SK-N-SH (cell line): ENCODE results near the gene PARP8. TPM values are rescaled to one million over a fixed set of nuclear protein-coding genes. Genes with fewer than 3 reads are reported as not detected.

Source experiments
- CTCF ChIA-PET: fragments of 300-600, 350-600 bp; formaldehyde crosslinking; extraction: SDS; loops from one replicate; lab custom pipeline; 2021; lab: Yijun Ruan, JAX
- POLR2A ChIA-PET: fragments of 350-600 bp; sonication (Branson Sonifier 250); formaldehyde crosslinking; extraction: SDS; loops from one replicate; lab custom pipeline; 2020; ENCODE audit warnings: antibody characterized with exemption, inconsistent platforms; lab: Yijun Ruan, JAX
- DNase-seq: peaks from one replicate; pipeline ENCODE4 v3.0.0; 2012
- H2AFZ ChIP-seq: fragments of 200-600 bp; sonication (generic); 2 replicates; pipeline ENCODE4 v1.8.1; 2016; ENCODE audit warnings: antibody characterized with exemption, mild to moderate bottlenecking, low read depth
- H3F3A ChIP-seq: fragments of 200-600 bp; sonication (generic); replicated peaks from 2 replicates; pipeline ENCODE3; 2016; ENCODE audit warnings: antibody characterized with exemption, mild to moderate bottlenecking; ENCODE audit not compliant: insufficient read depth
- H3K27ac ChIP-seq, 2 experiments: fragments of 200-500 bp in 1 of 2; fragments of 200-600 bp in 1 of 2; sonication (Bioruptor generic) in 1 of 2; sonication (generic), shearing (Covaris generic) in 1 of 2; 2 replicates each; pipeline versions ENCODE4 v1.5.1 to v1.6.1; 2014 to 2016; ENCODE audit warnings: low read depth in 2 of 2, inconsistent platforms in 1 of 2, low read length in 1 of 2, mild to moderate bottlenecking in 1 of 2, mixed read lengths in 1 of 2
- H3K27me3 ChIP-seq: fragments of 200-600 bp; sonication (generic), shearing (Covaris generic); 2 replicates; pipeline ENCODE4 v1.6.1; 2016; ENCODE audit warnings: mixed run types; ENCODE audit not compliant: insufficient read depth
- H3K36me3 ChIP-seq, 2 experiments: fragments of 200-500 bp in 1 of 2; fragments of 200-600 bp in 1 of 2; sonication (Bioruptor generic) in 1 of 2; sonication (generic) in 1 of 2; replicated peaks in 1 of 2; 2 replicates each; pipeline versions ENCODE3 to v1.5.1; 2014 to 2016; ENCODE audit warnings: low read length in 1 of 2, mild to moderate bottlenecking in 1 of 2; ENCODE audit not compliant: insufficient read depth in 2 of 2, control insufficient read depth in 1 of 2
- H3K4me1 ChIP-seq, 2 experiments: fragments of 200-500 bp in 1 of 2; fragments of 200-600 bp in 1 of 2; sonication (Bioruptor generic) in 1 of 2; sonication (generic), shearing (Covaris generic) in 1 of 2; 2 replicates each; pipeline versions ENCODE4 v1.5.1 to v1.6.1; 2014 to 2016; ENCODE audit warnings: low read depth in 1 of 2, low read length in 1 of 2, mixed run types in 1 of 2; ENCODE audit not compliant: insufficient read depth in 2 of 2, control insufficient read depth in 1 of 2
- H3K4me2 ChIP-seq: fragments of 200-600 bp; sonication (generic), shearing (Covaris generic); 2 replicates; pipeline ENCODE4 v1.6.1; 2017; ENCODE audit warnings: mixed run types
- H3K4me3 ChIP-seq, 2 experiments: fragments of 200-500 bp in 1 of 2; fragments of 200-600 bp in 1 of 2; sonication (Bioruptor generic) in 1 of 2; sonication (generic), shearing (Covaris generic) in 1 of 2; 2 replicates each; pipeline versions ENCODE4 v1.5.1 to v1.8.1; 2014 to 2016; ENCODE audit warnings: low read depth in 2 of 2, inconsistent platforms in 1 of 2, low read length in 1 of 2, mild to moderate bottlenecking in 1 of 2, mixed read lengths in 1 of 2, moderate library complexity in 1 of 2
- H3K79me2 ChIP-seq: fragments of 200-600 bp; sonication (generic); 2 replicates; pipeline ENCODE4 v1.8.1; 2017; ENCODE audit warnings: mild to moderate bottlenecking; ENCODE audit not compliant: insufficient read depth
- H3K9ac ChIP-seq: fragments of 200-600 bp; sonication (generic); 2 replicates; pipeline ENCODE4 v1.6.1; 2017; ENCODE audit warnings: mixed run types
- H3K9me2 ChIP-seq: fragments of 200-600 bp; sonication (generic); 2 replicates; pipeline ENCODE4 v1.6.1; 2017; ENCODE audit warnings: mixed run types
- H3K9me3 ChIP-seq: fragments of 200-600 bp; sonication (generic); 2 replicates; pipeline ENCODE4 v1.6.1; 2017; ENCODE audit warnings: mixed run types, mild to moderate bottlenecking, moderate library complexity
- H4K20me1 ChIP-seq: fragments of 200-600 bp; sonication (generic); 2 replicates; pipeline ENCODE4 v1.6.1; 2017; ENCODE audit warnings: mild to moderate bottlenecking, mixed run types; ENCODE audit not compliant: insufficient read depth
- CHD2 ChIP-seq: fragments of 150-350 bp; IDR thresholded peaks from 2 replicates; pipeline ENCODE4 v1.6.1; 2018; ENCODE audit warnings: low read length; ENCODE audit not compliant: partially characterized antibody
- EP300 ChIP-seq, 2 experiments: IDR thresholded peaks; 2 replicates each; pipeline versions ENCODE4 v1.4.0 to v1.6.1; 2012; ENCODE audit warnings: borderline replicate concordance in 1 of 2, low read depth in 1 of 2, low read length in 1 of 2
- EZH2phosphoT487 ChIP-seq: fragments of 200-600 bp; sonication (generic); IDR thresholded peaks from 2 replicates; pipeline ENCODE4 v1.6.1; 2017; ENCODE audit warnings: low read depth, mixed run types, mild to moderate bottlenecking, antibody characterized with exemption, moderate library complexity, borderline replicate concordance
- FOSL2 ChIP-seq: IDR thresholded peaks from 2 replicates; pipeline ENCODE4 v1.4.0; 2012; ENCODE audit warnings: low read depth, mild to moderate bottlenecking, moderate library complexity, borderline replicate concordance
- FOXJ3 ChIP-seq: sonication (generic); formaldehyde crosslinking; IDR thresholded peaks from 2 replicates; pipeline ENCODE4 v1.5.1; 2020; ENCODE audit warnings: mild to moderate bottlenecking, missing genetic modification reagents
- GATA2 ChIP-seq: sonication (generic); formaldehyde crosslinking; IDR thresholded peaks from 2 replicates; pipeline ENCODE4 v1.5.0; 2020; ENCODE audit warnings: mild to moderate bottlenecking, missing genetic modification reagents
- MXI1 ChIP-seq: IDR thresholded peaks from 2 replicates; pipeline ENCODE4 v1.6.1; 2012; ENCODE audit warnings: mild to moderate bottlenecking, low read depth, low read length, improper control_type of control experiment
- NFIC ChIP-seq: IDR thresholded peaks from 2 replicates; pipeline ENCODE4 v1.4.0; 2012; ENCODE audit warnings: borderline replicate concordance
- NRF1 ChIP-seq: IDR thresholded peaks from 2 replicates; pipeline ENCODE4 v1.6.1; 2012; ENCODE audit warnings: low read depth, mild to moderate bottlenecking, low read length
- RAD21 ChIP-seq: IDR thresholded peaks from 2 replicates; pipeline ENCODE4 v1.6.1; 2012; ENCODE audit warnings: mild to moderate bottlenecking, low read length
- RCOR1 ChIP-seq: fragments of 150-350 bp; IDR thresholded peaks from 2 replicates; pipeline ENCODE4 v1.6.1; 2017; ENCODE audit warnings: antibody characterized with exemption, low read length
- SIN3A ChIP-seq: IDR thresholded peaks from 2 replicates; pipeline ENCODE4 v1.6.1; 2012; ENCODE audit warnings: low read depth, mild to moderate bottlenecking, low read length, moderate library complexity, borderline replicate concordance
- SMC3 ChIP-seq: IDR thresholded peaks from 2 replicates; pipeline ENCODE4 v1.6.1; 2012; ENCODE audit warnings: low read depth, low read length, improper control_type of control experiment
- TCF12 ChIP-seq: IDR thresholded peaks from 2 replicates; pipeline ENCODE4 v1.4.0; 2012
- WGBS: methylation state at CpG from one replicate; pipeline ENCODE4 v1.1.6; 2017; ENCODE audit warnings: low lambda C conversion rate; 5-methylcytosine and 5-hydroxymethylcytosine counted together
- polyA plus RNA-seq, 3 experiments: library from polyadenylated mRNA; depleted of rRNA; stranded (reverse); fragments of >200 nt; gene quantifications; 2 replicates each; pipeline ENCODE4 v1.2.3, GENCODE V29; 2012
- TF ChIP-seq, protein P1 (sequence below): IDR thresholded peaks from 2 replicates; pipeline ENCODE4 v1.4.0; 2012; ENCODE audit warnings: low read depth, borderline replicate concordance
- TF ChIP-seq, protein P2 (sequence below): fragments of 200-600 bp; sonication (generic); IDR thresholded peaks from 2 replicates; pipeline ENCODE4 v1.6.1; 2017; ENCODE audit warnings: antibody characterized with exemption, mild to moderate bottlenecking, moderate library complexity
- TF ChIP-seq, protein P3 (sequence below): fragments of 150-350 bp; IDR thresholded peaks from 2 replicates; pipeline ENCODE4 v1.6.1; 2016; ENCODE audit warnings: mild to moderate bottlenecking, low read depth, low read length
- TF ChIP-seq, protein P4 (sequence below): fragments of 150-350 bp; IDR thresholded peaks from 2 replicates; pipeline ENCODE4 v1.6.1; 2017; ENCODE audit warnings: antibody characterized with exemption, low read length, low read depth, borderline replicate concordance

PARP8 gene
- polyA plus RNA-seq, 1 of the 3 experiments (the other 2 are of a cell fraction), result 6.2 TPM

DNA sequence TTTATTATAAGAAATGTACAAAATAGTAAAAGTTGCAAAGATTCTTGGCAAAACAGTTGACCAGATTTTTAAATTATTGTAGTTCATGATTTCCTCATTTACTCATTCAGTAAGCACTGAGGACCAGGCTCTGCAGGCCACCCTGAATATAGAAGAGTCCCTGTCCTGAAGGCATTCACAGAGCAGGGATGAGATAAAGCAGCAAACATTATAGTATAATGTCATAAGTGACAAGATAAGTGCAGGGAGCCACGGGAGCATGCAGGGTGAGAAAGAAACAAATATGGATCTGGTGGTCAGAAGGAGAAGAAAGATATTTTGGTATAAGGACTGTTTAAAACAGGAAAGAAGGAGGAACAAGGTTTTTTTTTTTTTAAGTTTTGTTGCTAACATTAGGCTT is 46.0 kb downstream of the PARP8 start:
- POLR2A ChIA-PET, result no interaction called here
- no peaks in the 10 kb centered on the region for H3K27me3 ChIP-seq
- H3K4me1 ChIP-seq, result peaks cover 0 to 15% of the 10 kb centered on the region in 2 experiments; a peak in 2 of 4 replicates
- H4K20me1 ChIP-seq, result no peaks in the 10 kb centered on the region
- H3K4me3 ChIP-seq, result no peak overlapping the region
- no peak overlapping the region for H3K4me2 ChIP-seq
- H3K27ac ChIP-seq, result no peak overlapping the region; a peak in 1 of 4 replicates
- no peaks in the 10 kb centered on the region for H3K36me3 ChIP-seq
- CTCF ChIA-PET, result no interaction called here
- no peaks in the 10 kb centered on the region for H3F3A ChIP-seq
- DNase-seq, result peak; percentile 44
- H3K9ac ChIP-seq, result no peak overlapping the region
- TF ChIP-seq CHD2 (peak; percentile 47), EP300 (IDR thresholded peaks at IDR 0.05; ENCODE audit: borderline replicate concordance in 1 of 2, low read depth in 1 of 2, low read length in 1 of 2) (peak in 1 of 2 experiments; percentile 76; a peak in 1 of 4 replicates), GATA2 (peak; percentile 93), MXI1 (peak; percentile 38; the same call in 1 of the 2 replicates), NFIC (no peak), FOXJ3 (CRISPR knock-in tag) (peak; percentile 66), RCOR1 (peak; percentile 85)
- TF ChIP-seq, protein P1, sequence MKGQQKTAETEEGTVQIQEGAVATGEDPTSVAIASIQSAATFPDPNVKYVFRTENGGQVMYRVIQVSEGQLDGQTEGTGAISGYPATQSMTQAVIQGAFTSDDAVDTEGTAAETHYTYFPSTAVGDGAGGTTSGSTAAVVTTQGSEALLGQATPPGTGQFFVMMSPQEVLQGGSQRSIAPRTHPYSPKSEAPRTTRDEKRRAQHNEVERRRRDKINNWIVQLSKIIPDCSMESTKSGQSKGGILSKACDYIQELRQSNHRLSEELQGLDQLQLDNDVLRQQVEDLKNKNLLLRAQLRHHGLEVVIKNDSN, result no peak
- H3K79me2 ChIP-seq, result 0 out of 2 replicates have a peak, but pooled peaks cover 7% of the 10 kb centered on the region
- H3K9me2 ChIP-seq, result no peaks in the 10 kb centered on the region
- H3K9me3 ChIP-seq, result no peaks in the 10 kb centered on the region
- H2AFZ ChIP-seq, result no peak overlapping the region
- WGBS, result 39% methylated on average over 1 of the region's 1 CpG

DNA sequence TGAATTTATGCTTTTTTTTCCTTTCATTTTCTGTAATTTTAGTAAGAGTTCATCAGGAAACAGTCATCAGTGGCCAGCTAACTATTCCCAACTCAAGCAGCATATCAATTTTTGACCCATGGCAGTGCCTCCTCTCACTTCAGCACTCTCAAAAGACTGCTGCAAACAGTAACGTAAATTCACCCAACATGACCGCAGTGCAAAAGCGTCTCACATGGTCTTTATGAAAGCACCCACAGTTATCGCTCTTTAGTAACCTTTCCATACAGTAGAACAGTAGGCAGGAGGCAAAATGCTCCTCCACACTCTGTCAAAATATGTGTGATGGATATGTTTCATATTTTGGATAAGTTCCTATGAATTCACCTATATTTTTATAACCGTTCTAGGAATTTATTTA is 48.6 kb downstream of the PARP8 start:
- POLR2A ChIA-PET, result no interaction called here
- Histone ChIP-seq H3K4me2 (no peak overlapping the region), H3K79me2 (0 out of 2 replicates have a peak, but pooled peaks cover 7% of the 10 kb centered on the region), H3K9me3 (no peaks in the 10 kb centered on the region), H3K9ac (no peak overlapping the region), H4K20me1 (no peaks in the 10 kb centered on the region), H3K4me3 (no peak overlapping the region), H3K27ac (no peak overlapping the region), H3K36me3 (no peaks in the 10 kb centered on the region), H3K27me3 (no peaks in the 10 kb centered on the region), H2AFZ (no peak overlapping the region), H3F3A (no peaks in the 10 kb centered on the region), H3K9me2 (no peaks in the 10 kb centered on the region), H3K4me1 (peaks cover 0 to 15% of the 10 kb centered on the region in 2 experiments; a peak in 2 of 4 replicates)
- 87% methylated on average over 5 of the region's 5 CpGs for WGBS
- DNase-seq, result no peak
- CTCF ChIA-PET, result interaction anchor here (0.8 to 0.9 kb wide), 2 partner anchors 22 to 36 kb away, joined by 3 to 4 read pairs; no protein-coding TSS in a partner anchor
- TF ChIP-seq, protein P2, sequence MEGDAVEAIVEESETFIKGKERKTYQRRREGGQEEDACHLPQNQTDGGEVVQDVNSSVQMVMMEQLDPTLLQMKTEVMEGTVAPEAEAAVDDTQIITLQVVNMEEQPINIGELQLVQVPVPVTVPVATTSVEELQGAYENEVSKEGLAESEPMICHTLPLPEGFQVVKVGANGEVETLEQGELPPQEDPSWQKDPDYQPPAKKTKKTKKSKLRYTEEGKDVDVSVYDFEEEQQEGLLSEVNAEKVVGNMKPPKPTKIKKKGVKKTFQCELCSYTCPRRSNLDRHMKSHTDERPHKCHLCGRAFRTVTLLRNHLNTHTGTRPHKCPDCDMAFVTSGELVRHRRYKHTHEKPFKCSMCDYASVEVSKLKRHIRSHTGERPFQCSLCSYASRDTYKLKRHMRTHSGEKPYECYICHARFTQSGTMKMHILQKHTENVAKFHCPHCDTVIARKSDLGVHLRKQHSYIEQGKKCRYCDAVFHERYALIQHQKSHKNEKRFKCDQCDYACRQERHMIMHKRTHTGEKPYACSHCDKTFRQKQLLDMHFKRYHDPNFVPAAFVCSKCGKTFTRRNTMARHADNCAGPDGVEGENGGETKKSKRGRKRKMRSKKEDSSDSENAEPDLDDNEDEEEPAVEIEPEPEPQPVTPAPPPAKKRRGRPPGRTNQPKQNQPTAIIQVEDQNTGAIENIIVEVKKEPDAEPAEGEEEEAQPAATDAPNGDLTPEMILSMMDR, result no peak
- TF ChIP-seq, protein P1, result no peak
- TF ChIP-seq, protein P3, sequence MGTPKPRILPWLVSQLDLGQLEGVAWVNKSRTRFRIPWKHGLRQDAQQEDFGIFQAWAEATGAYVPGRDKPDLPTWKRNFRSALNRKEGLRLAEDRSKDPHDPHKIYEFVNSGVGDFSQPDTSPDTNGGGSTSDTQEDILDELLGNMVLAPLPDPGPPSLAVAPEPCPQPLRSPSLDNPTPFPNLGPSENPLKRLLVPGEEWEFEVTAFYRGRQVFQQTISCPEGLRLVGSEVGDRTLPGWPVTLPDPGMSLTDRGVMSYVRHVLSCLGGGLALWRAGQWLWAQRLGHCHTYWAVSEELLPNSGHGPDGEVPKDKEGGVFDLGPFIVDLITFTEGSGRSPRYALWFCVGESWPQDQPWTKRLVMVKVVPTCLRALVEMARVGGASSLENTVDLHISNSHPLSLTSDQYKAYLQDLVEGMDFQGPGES, result no peak
- TF ChIP-seq SMC3, result no peak
- TF ChIP-seq EZH2phosphoT487, result no peak
- no peak for TF ChIP-seq NRF1
- TF ChIP-seq, protein P4, sequence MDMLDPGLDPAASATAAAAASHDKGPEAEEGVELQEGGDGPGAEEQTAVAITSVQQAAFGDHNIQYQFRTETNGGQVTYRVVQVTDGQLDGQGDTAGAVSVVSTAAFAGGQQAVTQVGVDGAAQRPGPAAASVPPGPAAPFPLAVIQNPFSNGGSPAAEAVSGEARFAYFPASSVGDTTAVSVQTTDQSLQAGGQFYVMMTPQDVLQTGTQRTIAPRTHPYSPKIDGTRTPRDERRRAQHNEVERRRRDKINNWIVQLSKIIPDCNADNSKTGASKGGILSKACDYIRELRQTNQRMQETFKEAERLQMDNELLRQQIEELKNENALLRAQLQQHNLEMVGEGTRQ, result no peak
- TF ChIP-seq FOSL2, result no peak
- TF ChIP-seq EP300 (IDR thresholded peaks at IDR 0.05; ENCODE audit: borderline replicate concordance in 1 of 2, low read depth in 1 of 2, low read length in 1 of 2), result no peak
- TF ChIP-seq SIN3A, result no peak
- no peak for TF ChIP-seq TCF12
- TF ChIP-seq RAD21, result no peak
